ENCODE results near the gene MKNK1. TPM values are rescaled to one million over a fixed set of nuclear protein-coding genes. Genes with fewer than 3 reads are reported as not detected.
A peak's percentile ranks its signal among the peaks of the same experiment; 100 is the strongest.

Gene MKNK1
- polyA plus RNA-seq, 1 of the 3 experiments (the other 2 are of a cell fraction): 28.2 TPM

DNA sequence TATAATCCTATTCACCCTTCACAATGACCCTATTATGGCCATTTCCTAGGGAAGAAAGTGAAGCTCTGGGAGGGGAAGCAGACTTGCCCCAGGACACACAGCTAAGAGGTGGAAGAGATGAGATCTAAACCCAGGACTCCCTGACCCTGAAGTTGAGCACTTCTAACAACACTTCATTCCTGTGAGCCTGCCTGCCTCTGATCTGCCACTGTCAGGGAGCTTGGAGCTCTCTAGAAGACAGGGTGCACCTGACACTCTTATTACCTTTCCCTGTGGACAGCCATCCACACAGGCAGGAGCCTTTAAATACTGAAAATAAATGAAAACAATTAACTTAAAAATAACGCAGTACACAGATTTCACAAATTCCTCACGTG is 599 bp downstream of the MKNK1 start:
- peaks cover 0 to 12% of the 10 kb centered on the region in 2 experiments; a peak in 1 of 4 replicates for H3K4me1 ChIP-seq (ENCODE audit: control insufficient read depth in 1 of 2, insufficient read depth in 2 of 2, low read depth in 1 of 2, low read length in 1 of 2)
- peak overlapping the region; percentile 84 for H2AFZ ChIP-seq (ENCODE audit: low read depth)
- no peak for DNase-seq
- H3K9ac ChIP-seq: peak overlapping the region; percentile 64
- H3K79me2 ChIP-seq (ENCODE audit: insufficient read depth): no peaks in the 10 kb centered on the region
- no peaks in the 10 kb centered on the region for H3F3A ChIP-seq (replicated peaks; ENCODE audit: insufficient read depth)
- POLR2A ChIA-PET: interaction anchor here (1.0 to 1.7 kb wide), 2 partner anchors 13 kb away, joined by 3 to 9 read pairs; partner anchors contain the start of gene MOB3C
- WGBS (ENCODE audit: low lambda C conversion rate): 4% methylated on average over 2 of the region's 2 CpGs
- peak overlapping the region; percentile 78 to 99 for H3K4me3 ChIP-seq (ENCODE audit: low read depth in 2 of 2, low read length in 1 of 2)
- CTCF ChIA-PET: interaction anchor here (0.7 to 5.7 kb wide), 7 partner anchors 9 to 73 kb away, joined by 3 to 36 read pairs (median 5); partner anchors contain the start of gene MOB3C
- peak overlapping the region; percentile 80 for H3K4me2 ChIP-seq
- H3K36me3 ChIP-seq (replicated peaks in 1 of 2; ENCODE audit: control insufficient read depth in 1 of 2, insufficient read depth in 2 of 2, low read length in 1 of 2): peaks cover 0 to 5% of the 10 kb centered on the region in 2 experiments
- no peaks in the 10 kb centered on the region for H4K20me1 ChIP-seq (ENCODE audit: insufficient read depth)
- H3K9me2 ChIP-seq: no peaks in the 10 kb centered on the region
- H3K9me3 ChIP-seq: no peaks in the 10 kb centered on the region
- H3K27me3 ChIP-seq (ENCODE audit: insufficient read depth): no peaks in the 10 kb centered on the region
- H3K27ac ChIP-seq (ENCODE audit: low read depth in 2 of 2, low read length in 1 of 2): no peak overlapping the region
- TF ChIP-seq, protein P1, sequence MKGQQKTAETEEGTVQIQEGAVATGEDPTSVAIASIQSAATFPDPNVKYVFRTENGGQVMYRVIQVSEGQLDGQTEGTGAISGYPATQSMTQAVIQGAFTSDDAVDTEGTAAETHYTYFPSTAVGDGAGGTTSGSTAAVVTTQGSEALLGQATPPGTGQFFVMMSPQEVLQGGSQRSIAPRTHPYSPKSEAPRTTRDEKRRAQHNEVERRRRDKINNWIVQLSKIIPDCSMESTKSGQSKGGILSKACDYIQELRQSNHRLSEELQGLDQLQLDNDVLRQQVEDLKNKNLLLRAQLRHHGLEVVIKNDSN (IDR thresholded peaks at IDR 0.05; ENCODE audit: borderline replicate concordance, low read depth): no peak
- TF ChIP-seq TAF1 (IDR thresholded peaks at IDR 0.05; ENCODE audit: borderline replicate concordance, low read depth, low read length): no peak
- TF ChIP-seq EZH2phosphoT487 (IDR thresholded peaks at IDR 0.05; ENCODE audit: borderline replicate concordance, low read depth): no peak
- no peak for TF ChIP-seq TCF12 (IDR thresholded peaks at IDR 0.05)
- TF ChIP-seq, protein P2, sequence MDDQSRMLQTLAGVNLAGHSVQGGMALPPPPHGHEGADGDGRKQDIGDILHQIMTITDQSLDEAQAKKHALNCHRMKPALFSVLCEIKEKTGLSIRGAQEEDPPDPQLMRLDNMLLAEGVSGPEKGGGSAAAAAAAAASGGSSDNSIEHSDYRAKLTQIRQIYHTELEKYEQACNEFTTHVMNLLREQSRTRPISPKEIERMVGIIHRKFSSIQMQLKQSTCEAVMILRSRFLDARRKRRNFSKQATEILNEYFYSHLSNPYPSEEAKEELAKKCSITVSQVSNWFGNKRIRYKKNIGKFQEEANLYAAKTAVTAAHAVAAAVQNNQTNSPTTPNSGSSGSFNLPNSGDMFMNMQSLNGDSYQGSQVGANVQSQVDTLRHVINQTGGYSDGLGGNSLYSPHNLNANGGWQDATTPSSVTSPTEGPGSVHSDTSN (IDR thresholded peaks at IDR 0.05): no peak
- no peak for TF ChIP-seq FOXM1 (IDR thresholded peaks at IDR 0.05; ENCODE audit: low read depth)
- no peak for TF ChIP-seq RCOR1 (IDR thresholded peaks at IDR 0.05; ENCODE audit: low read length)
- TF ChIP-seq MEF2A (IDR thresholded peaks at IDR 0.05; ENCODE audit: borderline replicate concordance, low read depth): no peak
- no peak for TF ChIP-seq RFX5 (IDR thresholded peaks at IDR 0.05; ENCODE audit: low read length)
- TF ChIP-seq, protein P3, sequence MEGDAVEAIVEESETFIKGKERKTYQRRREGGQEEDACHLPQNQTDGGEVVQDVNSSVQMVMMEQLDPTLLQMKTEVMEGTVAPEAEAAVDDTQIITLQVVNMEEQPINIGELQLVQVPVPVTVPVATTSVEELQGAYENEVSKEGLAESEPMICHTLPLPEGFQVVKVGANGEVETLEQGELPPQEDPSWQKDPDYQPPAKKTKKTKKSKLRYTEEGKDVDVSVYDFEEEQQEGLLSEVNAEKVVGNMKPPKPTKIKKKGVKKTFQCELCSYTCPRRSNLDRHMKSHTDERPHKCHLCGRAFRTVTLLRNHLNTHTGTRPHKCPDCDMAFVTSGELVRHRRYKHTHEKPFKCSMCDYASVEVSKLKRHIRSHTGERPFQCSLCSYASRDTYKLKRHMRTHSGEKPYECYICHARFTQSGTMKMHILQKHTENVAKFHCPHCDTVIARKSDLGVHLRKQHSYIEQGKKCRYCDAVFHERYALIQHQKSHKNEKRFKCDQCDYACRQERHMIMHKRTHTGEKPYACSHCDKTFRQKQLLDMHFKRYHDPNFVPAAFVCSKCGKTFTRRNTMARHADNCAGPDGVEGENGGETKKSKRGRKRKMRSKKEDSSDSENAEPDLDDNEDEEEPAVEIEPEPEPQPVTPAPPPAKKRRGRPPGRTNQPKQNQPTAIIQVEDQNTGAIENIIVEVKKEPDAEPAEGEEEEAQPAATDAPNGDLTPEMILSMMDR (IDR thresholded peaks at IDR 0.05): no peak
- no peak for TF ChIP-seq FOSL2 (IDR thresholded peaks at IDR 0.05; ENCODE audit: borderline replicate concordance, low read depth)
- no peak for TF ChIP-seq NFIC (IDR thresholded peaks at IDR 0.05; ENCODE audit: borderline replicate concordance)
- TF ChIP-seq, protein P4, sequence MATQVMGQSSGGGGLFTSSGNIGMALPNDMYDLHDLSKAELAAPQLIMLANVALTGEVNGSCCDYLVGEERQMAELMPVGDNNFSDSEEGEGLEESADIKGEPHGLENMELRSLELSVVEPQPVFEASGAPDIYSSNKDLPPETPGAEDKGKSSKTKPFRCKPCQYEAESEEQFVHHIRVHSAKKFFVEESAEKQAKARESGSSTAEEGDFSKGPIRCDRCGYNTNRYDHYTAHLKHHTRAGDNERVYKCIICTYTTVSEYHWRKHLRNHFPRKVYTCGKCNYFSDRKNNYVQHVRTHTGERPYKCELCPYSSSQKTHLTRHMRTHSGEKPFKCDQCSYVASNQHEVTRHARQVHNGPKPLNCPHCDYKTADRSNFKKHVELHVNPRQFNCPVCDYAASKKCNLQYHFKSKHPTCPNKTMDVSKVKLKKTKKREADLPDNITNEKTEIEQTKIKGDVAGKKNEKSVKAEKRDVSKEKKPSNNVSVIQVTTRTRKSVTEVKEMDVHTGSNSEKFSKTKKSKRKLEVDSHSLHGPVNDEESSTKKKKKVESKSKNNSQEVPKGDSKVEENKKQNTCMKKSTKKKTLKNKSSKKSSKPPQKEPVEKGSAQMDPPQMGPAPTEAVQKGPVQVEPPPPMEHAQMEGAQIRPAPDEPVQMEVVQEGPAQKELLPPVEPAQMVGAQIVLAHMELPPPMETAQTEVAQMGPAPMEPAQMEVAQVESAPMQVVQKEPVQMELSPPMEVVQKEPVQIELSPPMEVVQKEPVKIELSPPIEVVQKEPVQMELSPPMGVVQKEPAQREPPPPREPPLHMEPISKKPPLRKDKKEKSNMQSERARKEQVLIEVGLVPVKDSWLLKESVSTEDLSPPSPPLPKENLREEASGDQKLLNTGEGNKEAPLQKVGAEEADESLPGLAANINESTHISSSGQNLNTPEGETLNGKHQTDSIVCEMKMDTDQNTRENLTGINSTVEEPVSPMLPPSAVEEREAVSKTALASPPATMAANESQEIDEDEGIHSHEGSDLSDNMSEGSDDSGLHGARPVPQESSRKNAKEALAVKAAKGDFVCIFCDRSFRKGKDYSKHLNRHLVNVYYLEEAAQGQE (IDR thresholded peaks at IDR 0.05; ENCODE audit: low read depth, low read length): no peak

Data from SK-N-SH (cell line).